H1 (cell line): ENCODE measurements around the gene AFF2. TPM values are rescaled to one million over a fixed set of nuclear protein-coding genes. Genes with fewer than 3 reads are reported as not detected.

Experiments used
- CTCF ChIA-PET: fragments of 300-600 bp; sonication (Branson Sonifier 250); formaldehyde crosslinking; loops from one replicate; lab custom pipeline; 2021; ENCODE audit not compliant: partially characterized antibody; lab: Charles Lee
- POLR2A ChIA-PET: fragments of 300-600 bp; sonication (Branson Sonifier 250); formaldehyde crosslinking; loops from one replicate; lab custom pipeline; 2021; ENCODE audit warnings: inconsistent platforms; ENCODE audit not compliant: partially characterized antibody; lab: Charles Lee
- DNase-seq, 2 experiments: peaks; one replicate each; pipeline versions ENCODE4 v3.0.0 to v3.0.0-alpha.2; 2010 to 2022; ENCODE audit warnings: low spot score in 2 of 2, low read depth in 1 of 2, mixed read lengths in 1 of 2
- FAIRE-seq: peaks from 2 replicates; lab custom pipeline; 2011; peaks lifted over from hg19 to GRCh38; lab: Jason Lieb, UNC
- H2AFZ ChIP-seq: 2 replicates; pipeline ENCODE4 v1.8.1; 2012; ENCODE audit warnings: low read length, inconsistent platforms
- H2AK5ac ChIP-seq: 2 replicates; pipeline ENCODE4 v1.6.1; 2013; ENCODE audit warnings: low read depth, low read length
- H2BK120ac ChIP-seq: replicated peaks from 2 replicates; pipeline ENCODE3; 2013; ENCODE audit warnings: low read depth, low read length, inconsistent platforms
- H2BK12ac ChIP-seq: 2 replicates; pipeline ENCODE4 v1.6.1; 2013; ENCODE audit warnings: low read depth, low read length
- H2BK15ac ChIP-seq: 2 replicates; pipeline ENCODE4 v1.6.1; 2013; ENCODE audit warnings: low read length
- H2BK20ac ChIP-seq: 2 replicates; pipeline ENCODE4 v1.6.1; 2013; ENCODE audit warnings: low read length
- H2BK5ac ChIP-seq: 2 replicates; pipeline ENCODE4 v1.6.1; 2013; ENCODE audit warnings: low read depth, low read length
- H3K14ac ChIP-seq: 2 replicates; pipeline ENCODE4 v1.6.1; 2013; ENCODE audit warnings: inconsistent platforms; ENCODE audit not compliant: insufficient read length
- H3K18ac ChIP-seq: 2 replicates; pipeline ENCODE4 v1.6.1; 2013; ENCODE audit warnings: low read length; ENCODE audit errors: extremely low read depth
- H3K23ac ChIP-seq: 2 replicates; pipeline ENCODE4 v1.6.1; 2013; ENCODE audit warnings: inconsistent platforms; ENCODE audit not compliant: insufficient read length
- H3K23me2 ChIP-seq: 2 replicates; pipeline ENCODE4 v1.6.1; 2013; ENCODE audit warnings: low read depth, low read length
- H3K27ac ChIP-seq: 2 replicates; pipeline ENCODE4 v1.6.1; 2011; ENCODE audit warnings: low read depth, low read length, inconsistent platforms
- H3K27me3 ChIP-seq, 4 experiments: replicated peaks in 1 of 4; 1 replicate in 1 of 4; 2 replicates in 3 of 4; pipeline versions ENCODE4 v1.6.1 to v1.8.1; 2011 to 2013; ENCODE audit warnings: low read length in 3 of 4, mild to moderate bottlenecking in 3 of 4, inconsistent platforms in 2 of 4, mixed read lengths in 2 of 4, moderate library complexity in 1 of 4; ENCODE audit not compliant: control insufficient read depth in 3 of 4, insufficient read depth in 3 of 4; ENCODE audit errors: extremely low read depth in 1 of 4
- H3K36me3 ChIP-seq, 4 experiments: 2 replicates each; pipeline versions ENCODE4 v1.6.1 to v1.8.1; 2011 to 2013; ENCODE audit warnings: mild to moderate bottlenecking in 4 of 4, low read length in 3 of 4, moderate library complexity in 2 of 4, control low read depth in 1 of 4, inconsistent platforms in 1 of 4; ENCODE audit not compliant: insufficient read depth in 4 of 4, control insufficient read depth in 2 of 4
- H3K4ac ChIP-seq: replicated peaks from 2 replicates; pipeline ENCODE3; 2013; ENCODE audit warnings: low read length, low read depth, mixed read lengths, inconsistent platforms; ENCODE audit not compliant: insufficient read length
- H3K4me1 ChIP-seq, 4 experiments: replicated peaks in 1 of 4; 1 replicate in 1 of 4; 2 replicates in 3 of 4; pipeline versions ENCODE4 v1.6.1 to v1.8.1; 2011 to 2013; ENCODE audit warnings: low read length in 3 of 4, inconsistent platforms in 2 of 4, mixed read lengths in 1 of 4; ENCODE audit not compliant: insufficient read depth in 4 of 4, control insufficient read depth in 3 of 4
- H3K4me2 ChIP-seq, 2 experiments: 2 replicates each; pipeline versions ENCODE4 v1.6.1 to v1.8.1; 2011 to 2013; ENCODE audit warnings: low read depth in 2 of 2, low read length in 2 of 2, control low read depth in 1 of 2, inconsistent platforms in 1 of 2, mild to moderate bottlenecking in 1 of 2; ENCODE audit not compliant: insufficient read depth in 1 of 2
- H3K4me3 ChIP-seq, 4 experiments: fragments of 200-600, 300-600 bp in 1 of 4; sonication (generic), shearing (Covaris generic), sonication (Bioruptor Twin) in 1 of 4; 2 replicates each; pipeline versions ENCODE4 v1.5.1 to v1.8.1; 2011 to 2016; ENCODE audit warnings: low read length in 4 of 4, low read depth in 3 of 4, control low read depth in 2 of 4, inconsistent platforms in 2 of 4, mild to moderate bottlenecking in 2 of 4, mixed read lengths in 1 of 4, moderate library complexity in 1 of 4; ENCODE audit not compliant: insufficient read depth in 2 of 4; ENCODE audit errors: extremely low read depth in 1 of 4
- H3K56ac ChIP-seq: replicated peaks from 2 replicates; pipeline ENCODE3; 2013; ENCODE audit warnings: low read depth, mild to moderate bottlenecking, mixed read lengths, low read length, inconsistent platforms; ENCODE audit not compliant: insufficient read length
- H3K79me1 ChIP-seq: 2 replicates; pipeline ENCODE4 v1.6.1; 2013; ENCODE audit warnings: low read depth, low read length, control low read depth
- H3K79me2 ChIP-seq, 2 experiments: 2 replicates each; pipeline versions ENCODE4 v1.6.1 to v1.8.1; 2012 to 2013; ENCODE audit warnings: low read length in 2 of 2, mild to moderate bottlenecking in 2 of 2, inconsistent platforms in 1 of 2; ENCODE audit not compliant: insufficient read depth in 2 of 2, control insufficient read depth in 1 of 2
- H3K9ac ChIP-seq, 4 experiments: replicated peaks in 1 of 4; 1 replicate in 1 of 4; 2 replicates in 3 of 4; pipeline versions ENCODE4 v1.6.1 to v1.8.1; 2011 to 2013; ENCODE audit warnings: low read depth in 3 of 4, low read length in 3 of 4, control low read depth in 2 of 4, mild to moderate bottlenecking in 2 of 4, moderate library complexity in 2 of 4, inconsistent platforms in 1 of 4; ENCODE audit errors: extremely low read depth in 1 of 4
- H3K9me3 ChIP-seq, 2 experiments: 2 replicates each; pipeline versions ENCODE4 v1.6.1 to v1.8.1; 2012 to 2013; ENCODE audit warnings: mild to moderate bottlenecking in 2 of 2, moderate library complexity in 2 of 2, control low read depth in 1 of 2, inconsistent platforms in 1 of 2, low read depth in 1 of 2, low read length in 1 of 2, mixed read lengths in 1 of 2; ENCODE audit not compliant: insufficient read depth in 2 of 2
- H4K20me1 ChIP-seq, 2 experiments: replicated peaks in 1 of 2; 2 replicates each; pipeline versions ENCODE3 to v1.8.1; 2011 to 2013; ENCODE audit warnings: inconsistent platforms in 2 of 2, low read length in 2 of 2, mild to moderate bottlenecking in 1 of 2; ENCODE audit not compliant: insufficient read depth in 2 of 2, control insufficient read depth in 1 of 2
- H4K5ac ChIP-seq: 2 replicates; pipeline ENCODE4 v1.6.1; 2013; ENCODE audit warnings: low read length, low read depth, mixed read lengths, inconsistent platforms; ENCODE audit not compliant: insufficient read length
- H4K8ac ChIP-seq: 2 replicates; pipeline ENCODE4 v1.8.0; 2013; ENCODE audit warnings: mild to moderate bottlenecking, moderate library complexity, low read length, inconsistent platforms; ENCODE audit not compliant: insufficient read depth; ENCODE audit errors: extremely low read depth
- H4K91ac ChIP-seq: replicated peaks from 2 replicates; pipeline ENCODE3; 2013; ENCODE audit warnings: low read length, mixed read lengths, inconsistent platforms; ENCODE audit not compliant: insufficient read length
- CHD1 ChIP-seq: IDR thresholded peaks from 2 replicates; pipeline ENCODE4 v1.6.1; 2012; ENCODE audit warnings: low read depth, low read length, improper control_type of control experiment
- CREB1 ChIP-seq: IDR thresholded peaks from 2 replicates; pipeline ENCODE4 v1.6.1; 2012; ENCODE audit warnings: inconsistent platforms
- EP300 ChIP-seq, 2 experiments: IDR thresholded peaks; 1 replicate in 1 of 2; 2 replicates in 1 of 2; pipeline ENCODE4 v1.6.1; 2011 to 2012; ENCODE audit warnings: low read depth in 2 of 2, low read length in 2 of 2, mild to moderate bottlenecking in 2 of 2, borderline replicate concordance in 1 of 2, inconsistent platforms in 1 of 2, moderate library complexity in 1 of 2
- EZH2 ChIP-seq: fragments of 200-600 bp; sonication (generic); IDR thresholded peaks from 2 replicates; pipeline ENCODE4 v1.7.1; 2012; ENCODE audit warnings: low read depth, mild to moderate bottlenecking, moderate library complexity, low read length, inconsistent platforms; ENCODE audit not compliant: severe bottlenecking
- GABPA ChIP-seq: IDR thresholded peaks from 2 replicates; pipeline ENCODE4 v1.6.1; 2011; ENCODE audit warnings: mild to moderate bottlenecking, low read length, moderate library complexity, borderline replicate concordance; ENCODE audit not compliant: insufficient read depth
- HDAC2 ChIP-seq, 2 experiments: fragments of 300-600 bp in 1 of 2; sonication (generic) in 1 of 2; IDR thresholded peaks; 2 replicates each; pipeline ENCODE4 v1.6.1; 2011 to 2012; ENCODE audit warnings: low read depth in 2 of 2, low read length in 2 of 2, mild to moderate bottlenecking in 2 of 2, moderate library complexity in 2 of 2, borderline replicate concordance in 1 of 2, inconsistent platforms in 1 of 2
- HDAC6 ChIP-seq: IDR thresholded peaks from one replicate; pipeline ENCODE4 v1.7.1; 2012; ENCODE audit warnings: low read depth, mild to moderate bottlenecking, inconsistent platforms, low read length, moderate library complexity
- PHF8 ChIP-seq: fragments of 200-600 bp; sonication (generic); conservative IDR thresholded peaks from 2 replicates; pipeline ENCODE4 v1.7.1; 2012; ENCODE audit warnings: low read depth, mild to moderate bottlenecking, inconsistent platforms, low read length, moderate library complexity
- POLR2A ChIP-seq, 2 experiments: IDR thresholded peaks; 1 replicate in 1 of 2; 2 replicates in 1 of 2; pipeline ENCODE4 v1.6.1; 2011; ENCODE audit warnings: low read depth in 2 of 2, low read length in 2 of 2, mild to moderate bottlenecking in 2 of 2; ENCODE audit errors: control extremely low read depth in 1 of 2
- RNF2 ChIP-seq: fragments of 200-900, 300-1000 bp; sonication (generic); IDR thresholded peaks from 2 replicates; pipeline ENCODE4 v1.7.1; 2016; ENCODE audit warnings: borderline replicate concordance, low read depth, mild to moderate bottlenecking, antibody characterized with exemption, low read length; ENCODE audit not compliant: poor library complexity, severe bottlenecking; ENCODE audit errors: missing control alignments
- SIN3A ChIP-seq, 2 experiments: IDR thresholded peaks in 1 of 2; conservative IDR thresholded peaks in 1 of 2; 2 replicates each; pipeline ENCODE4 v1.6.1; 2011 to 2012; ENCODE audit warnings: low read length in 2 of 2, improper control_type of control experiment in 1 of 2, low read depth in 1 of 2, mild to moderate bottlenecking in 1 of 2
- SIX5 ChIP-seq: IDR thresholded peaks from 2 replicates; pipeline ENCODE4 v1.6.1; 2011; ENCODE audit warnings: mild to moderate bottlenecking, low read depth, low read length
- SP1 ChIP-seq: IDR thresholded peaks from 2 replicates; pipeline ENCODE4 v1.6.1; 2011; ENCODE audit warnings: low read depth, low read length
- TCF12 ChIP-seq: IDR thresholded peaks from 2 replicates; pipeline ENCODE4 v1.6.1; 2011; ENCODE audit warnings: low read depth, mild to moderate bottlenecking, low read length
- YY1 ChIP-seq: IDR thresholded peaks from 2 replicates; pipeline ENCODE4 v1.6.1; 2011; ENCODE audit warnings: low read depth, mild to moderate bottlenecking, low read length
- WGBS, 2 experiments: shearing (Covaris generic) in 1 of 2; methylation state at CpG; one replicate each; pipeline versions ENCODE4 v1.1.6 to v1.1.7; 2013 to 2015; ENCODE audit warnings: low lambda C conversion rate in 2 of 2, mixed read lengths in 2 of 2, inconsistent platforms in 1 of 2, low coverage in 1 of 2, missing lambda C conversion rate in 1 of 2; ENCODE audit not compliant: insufficient replicate concordance in 2 of 2, insufficient coverage in 1 of 2, insufficient read length in 1 of 2; ENCODE audit errors: extremely low coverage in 1 of 2, missing lambda C conversion rate in 1 of 2; 5-methylcytosine and 5-hydroxymethylcytosine counted together
- polyA plus RNA-seq, 7 experiments: library from polyadenylated mRNA; depleted of rRNA in 3 of 7; stranded (reverse) in 5 of 7; unstranded in 2 of 7; fragments of >200 nt in 5 of 7; fragments of 200-250 nt in 2 of 7; gene quantifications; 1 replicate in 5 of 7; 2 replicates in 1 of 7; 4 replicates in 1 of 7; pipeline versions ENCODE4 v1.2.1 to v1.2.3, GENCODE V29; 2011 to 2013; ENCODE audit warnings: missing spikeins in 2 of 7, mixed read lengths in 2 of 7
- total RNA-seq: library from RNA; stranded (reverse); fragmentation: NEBNext Ultra II Directional; extraction: Animal tissue kit (Norgen Biotek cat#: 25700); gene quantifications from 2 replicates; pipeline ENCODE4 v1.2.1, GENCODE V29; 2021

The AFF2 gene
- total and polyA plus RNA-seq, 2 of the 8 experiments (the other 6 are each of a cell fraction or from before 2014, with no cell fraction given), result 2.0 to 7.3 TPM

DNA sequence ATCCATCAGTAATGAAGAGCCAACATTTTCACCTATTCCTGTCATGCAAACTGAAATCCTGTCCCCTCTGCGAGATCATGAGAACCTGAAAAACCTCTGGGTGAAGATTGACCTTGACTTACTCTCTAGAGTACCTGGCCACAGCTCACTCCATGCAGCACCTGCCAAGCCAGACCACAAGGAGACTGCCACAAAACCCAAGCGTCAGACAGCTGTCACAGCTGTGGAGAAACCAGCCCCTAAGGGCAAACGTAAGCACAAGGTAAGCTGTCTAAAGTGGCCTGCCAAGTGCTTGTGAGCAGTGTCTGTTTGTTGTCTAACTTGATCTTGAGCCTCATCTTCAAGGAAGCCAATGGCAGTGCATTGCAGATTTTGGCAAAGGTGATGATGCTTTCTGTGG, 455.9 kb downstream of the AFF2 start:
- Histone ChIP-seq H4K5ac (no peak overlapping the region), H3K4me3 (no peak overlapping the region)
- TF ChIP-seq CREB1, result no peak
- TF ChIP-seq PHF8, result no peak
- no peak for TF ChIP-seq HDAC6
- no peak for TF ChIP-seq SIN3A (conservative IDR thresholded peaks at IDR 0.05 in 1 of 2, IDR thresholded peaks at IDR 0.05 in 1 of 2; ENCODE audit: low read depth in 1 of 2, low read length in 2 of 2)
- TF ChIP-seq YY1, result no peak
- no peak for TF ChIP-seq GABPA
- no peak for TF ChIP-seq SIX5
- TF ChIP-seq TCF12, result no peak
- TF ChIP-seq POLR2A (IDR thresholded peaks at IDR 0.05; ENCODE audit: control extremely low read depth in 1 of 2, low read depth in 2 of 2, low read length in 2 of 2), result no peak
- TF ChIP-seq HDAC2 (IDR thresholded peaks at IDR 0.05; ENCODE audit: borderline replicate concordance in 1 of 2, low read depth in 2 of 2, low read length in 2 of 2), result no peak
- no peak for TF ChIP-seq EZH2
- TF ChIP-seq RNF2, result no peak
- TF ChIP-seq SP1, result no peak
- no peak for TF ChIP-seq EP300 (IDR thresholded peaks at IDR 0.05; ENCODE audit: borderline replicate concordance in 1 of 2, low read depth in 2 of 2, low read length in 2 of 2)
- TF ChIP-seq CHD1, result no peak

More for the DNA sequence above, 455.9 kb downstream of the AFF2 start:
- Histone ChIP-seq H3K27ac (no peak overlapping the region), H3K23ac (no peak overlapping the region), H4K20me1 (no peaks in the 10 kb centered on the region), H3K23me2 (no peaks in the 10 kb centered on the region), H2BK12ac (no peak overlapping the region), H3K4me2 (no peak overlapping the region), H4K91ac (no peak overlapping the region), H3K56ac (no peak overlapping the region), H4K8ac (no peak overlapping the region), H2AK5ac (no peak overlapping the region), H3K79me2 (no peaks in the 10 kb centered on the region), H2AFZ (no peak overlapping the region), H3K27me3 (no peaks in the 10 kb centered on the region), H3K79me1 (no peaks in the 10 kb centered on the region), H2BK15ac (no peak overlapping the region), H3K9ac (no peak overlapping the region), H3K36me3 (no peaks in the 10 kb centered on the region), H2BK20ac (no peak overlapping the region), H3K4me1 (no peaks in the 10 kb centered on the region), H3K18ac (no peak overlapping the region), H3K9me3 (no peaks in the 10 kb centered on the region), H3K4ac (no peak overlapping the region), H3K14ac (no peak overlapping the region), H2BK120ac (no peak overlapping the region), H2BK5ac (no peak overlapping the region)
- POLR2A ChIA-PET, result no interaction called here
- WGBS, 2 experiments, result 94% methylated on average over 3 of the region's 3 CpGs; no CpG with 5 or more reads in 1 of the 2 experiments
- FAIRE-seq (no peak), DNase-seq (no peak)
- CTCF ChIA-PET, result no interaction called here
